RPMI7951 (cell line): ENCODE results near the gene CCNL2. TPM values are rescaled to one million over a fixed set of nuclear protein-coding genes. Genes with fewer than 3 reads are reported as not detected.
A peak's percentile ranks its signal among the peaks of the same experiment; 100 is the strongest.
"Not testable (repeated sequence)": the region's sequence is repeated elsewhere in the genome, so short reads cannot be mapped to it uniquely, and the experiment has no call there.

Source experiments
- DNase-seq: peaks from one replicate; pipeline ENCODE4 v3.0.0-alpha.2; 2012; ENCODE audit warnings: low read depth
- total RNA-seq: library from RNA; depleted of rRNA; stranded (reverse); fragments of >200 nt; shearing (Covaris generic); gene quantifications from 2 replicates; pipeline ENCODE4 v1.2.3, GENCODE V29; 2014

CCNL2 gene
- total RNA-seq, 1 experiment from 2014 or later, result 62.8 TPM

GRCh38 chr1:1432274-1432950 is 33.3 kb upstream of the CCNL2 start:
- DNase-seq, result no peak

- no peak for DNase-seq
Observed at GRCh38 chr1:1431845-1432273, 32.7 kb upstream of the CCNL2 start.

GRCh38 chr1:1430992-1431844 is 32.1 kb upstream of the CCNL2 start:
- no peak for DNase-seq

- DNase-seq, result peak; percentile 62
Observed at GRCh38 chr1:1430114-1430982, 31.2 kb upstream of the CCNL2 start.

- DNase-seq, result no peak
Observed at GRCh38 chr1:1429671-1430073, 30.5 kb upstream of the CCNL2 start.

- DNase-seq, result not testable (repeated sequence)
Observed at GRCh38 chr1:1428967-1429366, 29.8 kb upstream of the CCNL2 start.

- no peak for DNase-seq
Observed at GRCh38 chr1:1428174-1428573, 29.0 kb upstream of the CCNL2 start.

- DNase-seq, result no peak
Observed at GRCh38 chr1:1427820-1428148, 28.6 kb upstream of the CCNL2 start.

- no peak for DNase-seq
Observed at GRCh38 chr1:1427106-1427819, 28.1 kb upstream of the CCNL2 start.

DNA sequence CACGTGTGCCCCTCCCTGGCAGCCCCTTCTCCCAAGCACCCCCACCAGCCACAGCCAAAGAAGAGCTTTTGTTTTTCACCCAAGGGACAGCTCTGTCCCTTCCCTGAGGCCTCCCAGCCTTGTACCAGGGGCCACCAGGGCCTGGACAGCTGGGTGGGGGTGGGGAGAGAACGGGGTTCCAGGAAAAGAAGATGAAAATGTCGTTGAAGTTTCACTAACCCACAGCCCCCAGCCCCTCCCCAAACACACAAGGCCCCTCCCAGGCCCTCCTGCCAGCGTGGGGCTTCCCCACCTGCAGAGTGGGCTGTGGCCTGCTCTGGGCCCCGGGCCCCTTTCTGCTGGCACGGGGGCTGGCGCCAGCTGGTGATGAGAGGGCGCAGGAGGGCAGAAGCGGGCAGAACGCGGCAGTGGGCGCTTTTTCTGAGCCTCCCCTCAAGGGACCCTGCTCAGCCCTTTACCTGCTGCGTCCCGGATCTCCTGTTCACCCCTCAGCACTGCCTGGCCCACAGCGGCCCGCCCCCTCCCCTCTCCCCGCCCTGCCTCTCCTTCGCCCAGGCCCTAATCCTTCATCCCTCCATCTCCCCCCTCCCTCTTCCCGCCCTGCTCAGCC is 27.5 kb upstream of the CCNL2 start:
- no peak for DNase-seq

- no peak for DNase-seq
Observed at GRCh38 chr1:1425753-1426495, 26.8 kb upstream of the CCNL2 start.

DNA sequence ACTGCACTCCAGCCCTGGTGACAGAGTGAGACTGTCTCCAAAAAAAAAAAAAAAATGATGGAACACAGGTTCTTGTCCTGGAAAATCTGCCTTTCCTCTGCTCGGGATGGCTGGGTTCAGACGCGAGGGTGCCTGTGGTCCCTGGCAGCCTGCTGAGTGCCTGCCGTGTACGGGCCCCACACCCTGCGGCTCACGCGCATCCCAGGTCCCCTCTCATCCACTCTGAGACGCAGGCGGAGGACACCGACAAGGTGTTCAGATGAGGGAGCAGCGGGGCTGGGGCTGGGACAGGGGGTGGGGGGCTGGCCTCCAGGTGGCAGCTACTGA is 26.3 kb upstream of the CCNL2 start:
- DNase-seq, result no peak

DNA sequence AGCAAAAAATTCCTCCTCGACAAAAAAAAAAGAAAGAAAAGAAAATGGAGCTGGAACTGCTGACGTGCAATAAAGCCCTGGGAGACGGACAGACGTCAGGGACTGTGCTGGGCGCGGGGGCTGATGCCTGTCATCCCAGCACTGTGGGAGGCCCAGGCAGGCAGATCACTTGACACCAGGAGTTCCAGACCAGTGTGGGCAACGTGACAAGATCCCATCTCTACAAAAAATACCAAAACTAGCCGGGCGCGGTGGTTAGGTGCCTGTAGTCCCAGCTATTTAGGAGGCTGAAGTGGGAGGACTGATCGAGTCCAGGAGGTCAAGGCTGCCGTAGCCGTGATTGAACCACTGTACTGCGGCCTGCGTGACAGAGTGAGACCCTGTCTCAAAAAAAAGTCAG is 25.6 kb upstream of the CCNL2 start:
- DNase-seq, result no peak

GRCh38 chr1:1423245-1423597 is 24.1 kb upstream of the CCNL2 start:
- DNase-seq, result no peak

DNA sequence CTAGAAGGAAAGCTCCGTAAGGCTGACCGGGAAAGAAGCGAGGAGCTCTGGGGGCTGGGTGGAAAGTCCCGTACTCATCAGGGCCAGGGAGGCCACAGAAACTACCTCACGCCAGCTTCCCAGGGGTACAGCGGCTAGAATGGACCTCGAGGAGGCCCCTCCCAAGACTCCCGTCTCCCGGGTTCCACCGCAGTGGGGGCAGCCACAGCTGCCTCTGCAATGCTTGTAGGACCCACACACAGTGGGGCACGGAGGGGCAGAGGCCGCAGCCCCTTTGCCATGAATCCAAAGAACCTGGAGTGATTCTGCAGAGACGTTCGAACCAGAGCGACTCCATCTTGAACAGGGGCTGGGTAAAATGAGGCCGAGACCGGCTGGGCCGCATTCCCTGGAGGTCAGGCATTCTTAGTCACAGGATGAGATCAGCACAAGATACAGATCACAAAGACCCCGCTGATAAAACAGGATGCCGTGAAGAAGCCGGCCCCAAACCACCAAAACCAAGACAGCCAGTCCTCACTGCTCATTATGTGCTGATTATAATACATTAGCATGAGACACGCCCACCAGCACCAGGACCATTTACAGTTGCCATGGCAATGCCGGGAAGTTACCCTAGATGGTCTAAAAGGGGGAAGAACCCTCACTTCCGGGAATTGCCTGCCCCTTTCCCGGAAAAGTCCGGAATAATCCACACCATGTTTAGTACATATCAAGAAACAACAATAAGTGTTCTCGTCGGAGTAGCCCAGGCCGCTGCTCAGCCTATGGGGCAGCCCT is 23.5 kb upstream of the CCNL2 start:
- peak; percentile 63 for DNase-seq

- no peak for DNase-seq
Observed at GRCh38 chr1:1421907-1422464, 22.9 kb upstream of the CCNL2 start.

DNA sequence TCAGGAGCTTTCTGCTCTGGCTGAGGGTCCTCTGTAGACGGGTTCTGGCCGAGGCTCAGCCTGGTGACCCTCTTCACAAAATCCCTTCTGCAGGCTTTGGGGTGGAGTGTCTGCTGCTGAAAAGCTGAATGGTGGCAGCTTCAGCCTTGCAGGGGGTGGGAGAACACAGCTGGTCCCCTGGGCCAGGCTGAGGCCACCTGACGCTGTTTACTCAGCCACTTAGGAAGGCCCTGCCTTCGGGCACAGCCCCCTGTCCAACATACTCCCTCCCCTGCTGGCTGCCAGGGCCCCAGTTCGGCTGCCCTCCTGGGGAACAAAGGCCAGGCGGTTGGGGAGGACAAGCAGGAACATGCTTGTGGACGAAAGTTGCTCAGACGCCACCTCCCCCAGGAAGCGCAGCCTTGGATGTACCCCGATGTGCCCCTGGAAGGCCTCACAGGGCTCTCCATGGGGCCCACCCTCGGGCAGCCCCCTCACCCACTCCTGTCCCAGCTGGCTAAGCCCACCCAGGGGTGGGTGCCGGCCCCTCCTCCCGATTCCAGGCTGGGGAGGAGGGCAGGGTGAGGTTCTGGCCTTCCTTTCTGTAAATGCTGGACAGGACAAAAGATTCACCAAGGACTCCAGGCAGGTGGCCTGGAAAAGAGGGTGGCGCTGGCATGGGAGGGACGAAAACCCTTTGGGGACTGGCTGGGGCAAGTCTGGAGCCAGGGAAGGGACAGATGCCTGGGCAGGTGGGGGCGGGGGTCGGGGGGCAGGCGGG is 22.2 kb upstream of the CCNL2 start, which contains the start of gene ANKRD65:
ANKRD65 (minus strand) TSS at position 130 of the 760 bp plus-strand sequence. CDS start 271 bp downstream, outside the sequence.
- DNase-seq, result no peak

DNA sequence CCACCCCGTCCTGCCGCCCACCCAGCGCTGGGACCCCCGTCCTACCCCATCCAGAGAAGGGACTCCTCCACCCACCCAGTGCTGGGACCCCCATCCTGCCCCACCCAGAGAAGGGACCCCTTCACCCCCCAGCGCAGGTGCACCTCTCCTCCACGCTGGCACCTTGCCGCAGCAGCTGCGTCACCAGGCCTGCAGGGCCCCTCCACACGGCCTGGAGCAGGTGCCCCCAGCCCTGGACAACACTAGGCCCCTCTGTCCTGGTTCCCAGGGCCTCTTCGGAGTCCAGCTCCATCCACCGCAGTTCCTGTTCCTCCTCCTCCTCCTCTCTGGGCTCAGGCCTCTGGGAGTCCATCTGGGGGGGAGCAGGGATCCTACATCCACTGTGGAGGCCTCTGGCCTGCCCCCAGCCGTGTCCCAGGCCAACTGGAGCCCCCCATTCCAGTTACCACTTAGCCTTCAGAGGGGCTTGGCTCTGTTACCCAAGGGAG is 21.6 kb upstream of the CCNL2 start:
- DNase-seq, result no peak
